ENCODE data around the gene PBX2.

DNA sequence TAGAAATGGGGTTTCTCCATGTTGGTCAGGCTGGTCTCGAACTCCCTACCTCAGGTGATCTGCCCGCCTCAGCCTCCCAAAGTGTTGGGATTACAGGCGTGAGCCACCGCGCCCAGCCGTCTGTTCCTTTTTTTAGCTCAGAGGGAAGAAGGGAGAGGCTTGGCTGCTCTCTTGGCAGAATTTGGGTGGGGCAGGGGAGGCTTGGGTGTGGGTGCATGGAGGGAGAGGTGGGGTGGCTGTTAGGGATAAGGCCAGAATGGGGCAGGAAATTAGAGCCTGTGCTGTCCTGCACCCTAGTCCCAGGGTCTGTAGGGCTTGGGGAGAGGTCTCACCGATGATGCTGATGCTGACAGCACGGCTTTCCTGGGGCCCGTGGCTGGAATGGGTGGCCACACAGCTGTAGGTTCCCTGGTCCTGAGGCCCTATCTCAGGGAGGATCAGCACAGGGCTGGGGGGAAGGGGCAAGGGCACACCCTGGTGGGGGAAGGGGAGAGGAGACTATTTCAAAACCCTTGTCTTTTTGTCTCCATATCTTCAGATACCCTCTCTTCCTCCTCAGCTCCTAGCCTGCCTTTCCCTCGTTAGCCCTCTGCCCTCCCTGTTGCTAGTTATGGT lies 8.0 kb downstream of the PBX2 start:
- TF ChIP-seq, protein P1, sequence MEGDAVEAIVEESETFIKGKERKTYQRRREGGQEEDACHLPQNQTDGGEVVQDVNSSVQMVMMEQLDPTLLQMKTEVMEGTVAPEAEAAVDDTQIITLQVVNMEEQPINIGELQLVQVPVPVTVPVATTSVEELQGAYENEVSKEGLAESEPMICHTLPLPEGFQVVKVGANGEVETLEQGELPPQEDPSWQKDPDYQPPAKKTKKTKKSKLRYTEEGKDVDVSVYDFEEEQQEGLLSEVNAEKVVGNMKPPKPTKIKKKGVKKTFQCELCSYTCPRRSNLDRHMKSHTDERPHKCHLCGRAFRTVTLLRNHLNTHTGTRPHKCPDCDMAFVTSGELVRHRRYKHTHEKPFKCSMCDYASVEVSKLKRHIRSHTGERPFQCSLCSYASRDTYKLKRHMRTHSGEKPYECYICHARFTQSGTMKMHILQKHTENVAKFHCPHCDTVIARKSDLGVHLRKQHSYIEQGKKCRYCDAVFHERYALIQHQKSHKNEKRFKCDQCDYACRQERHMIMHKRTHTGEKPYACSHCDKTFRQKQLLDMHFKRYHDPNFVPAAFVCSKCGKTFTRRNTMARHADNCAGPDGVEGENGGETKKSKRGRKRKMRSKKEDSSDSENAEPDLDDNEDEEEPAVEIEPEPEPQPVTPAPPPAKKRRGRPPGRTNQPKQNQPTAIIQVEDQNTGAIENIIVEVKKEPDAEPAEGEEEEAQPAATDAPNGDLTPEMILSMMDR (IDR thresholded peaks at IDR 0.05): no peak
- TF ChIP-seq POLR2A (IDR thresholded peaks at IDR 0.05) (no peak), POLR2AphosphoS5 (IDR thresholded peaks at IDR 0.05) (no peak), EP300 (IDR thresholded peaks at IDR 0.05) (no peak)
